OCI-LY1 (cell line): ENCODE results near the gene PTPRA.
A peak's percentile ranks its signal among the peaks of the same experiment; 100 is the strongest.

Source experiments
- H2AFZ ChIP-seq: fragments of 200-600 bp; sonication (generic), shearing (Covaris generic); 2 replicates; pipeline ENCODE4 v1.6.0; 2014; ENCODE audit warnings: antibody characterized with exemption, mild to moderate bottlenecking, low read length
- H3F3A ChIP-seq: fragments of 200-600 bp; sonication (generic), shearing (Covaris generic); 2 replicates; pipeline ENCODE4 v1.6.0; 2014; ENCODE audit warnings: mild to moderate bottlenecking, antibody characterized with exemption, low read length, moderate library complexity; ENCODE audit not compliant: insufficient read depth
- H3K27ac ChIP-seq: fragments of 200-600 bp; sonication (generic); 2 replicates; pipeline ENCODE4 v1.5.1; 2014; ENCODE audit warnings: low read length, mixed run types, mild to moderate bottlenecking, low read depth; ENCODE audit not compliant: poor library complexity, severe bottlenecking
- H3K27me3 ChIP-seq: fragments of 200-600 bp; sonication (generic); 2 replicates; pipeline ENCODE4 v1.6.0; 2014; ENCODE audit warnings: antibody characterized with exemption, mild to moderate bottlenecking, low read length, moderate library complexity; ENCODE audit not compliant: insufficient read depth
- H3K36me3 ChIP-seq: fragments of 200-600 bp; sonication (generic); 2 replicates; pipeline ENCODE4 v1.6.1; 2014; ENCODE audit warnings: mild to moderate bottlenecking, antibody characterized with exemption, low read length, moderate library complexity, mixed read lengths; ENCODE audit not compliant: insufficient read depth
- H3K4me1 ChIP-seq: fragments of 200-600 bp; sonication (generic); 2 replicates; pipeline ENCODE4 v1.5.1; 2014; ENCODE audit warnings: mild to moderate bottlenecking, low read length, moderate library complexity; ENCODE audit not compliant: insufficient read depth, severe bottlenecking
- H3K4me2 ChIP-seq: fragments of 200-600 bp; sonication (generic), shearing (Covaris generic); 2 replicates; pipeline ENCODE4 v1.6.1; 2014; ENCODE audit warnings: low read length
- H3K4me3 ChIP-seq: fragments of 200-600 bp; sonication (generic); 2 replicates; pipeline ENCODE4 v1.5.1; 2014; ENCODE audit warnings: low read length, low read depth, mild to moderate bottlenecking, mixed read lengths; ENCODE audit not compliant: poor library complexity, severe bottlenecking
- H3K79me2 ChIP-seq: fragments of 200-600 bp; shearing (Covaris generic); 2 replicates; pipeline ENCODE4 v1.6.1; 2016; ENCODE audit warnings: mixed run types, low read length, mixed read lengths; ENCODE audit not compliant: insufficient read depth
- H3K9ac ChIP-seq: fragments of 200-600 bp; sonication (generic), shearing (Covaris generic); 2 replicates; pipeline ENCODE4 v1.6.1; 2014; ENCODE audit warnings: mild to moderate bottlenecking, low read length, mixed read lengths
- H3K9me2 ChIP-seq: fragments of 200-600 bp; sonication (generic), shearing (Covaris generic); 2 replicates; pipeline ENCODE4 v1.6.1; 2014; ENCODE audit warnings: low read depth, mild to moderate bottlenecking, low read length, mixed read lengths
- H3K9me3 ChIP-seq: fragments of 200-600 bp; shearing (Covaris generic); 2 replicates; pipeline ENCODE4 v1.6.1; 2014; ENCODE audit warnings: low read length, mixed read lengths
- H4K20me1 ChIP-seq: fragments of 200-600 bp; sonication (generic), shearing (Covaris generic); 2 replicates; pipeline ENCODE4 v1.6.0; 2016; ENCODE audit warnings: mild to moderate bottlenecking, low read length; ENCODE audit not compliant: insufficient read depth
- CTCF ChIP-seq: fragments of 200-600 bp; sonication (generic), shearing (Covaris generic); IDR thresholded peaks from 2 replicates; pipeline ENCODE4 v1.5.1; 2017; ENCODE audit warnings: mild to moderate bottlenecking, antibody characterized with exemption, low read length, moderate library complexity, mixed read lengths
- EZH2 ChIP-seq: fragments of 200-600 bp; sonication (generic), shearing (Covaris generic); IDR thresholded peaks from 2 replicates; pipeline ENCODE4 v1.8.0; 2017; ENCODE audit warnings: borderline replicate concordance, mixed run types, mild to moderate bottlenecking, antibody characterized with exemption, low read length, moderate library complexity, mixed read lengths

Gene PTPRA

GRCh38 chr20:2998728-2999127, 125.4 kb downstream of the PTPRA start:
- Histone ChIP-seq H3K4me2 (no peak overlapping the region), H3K4me1 (no peaks in the 10 kb centered on the region), H3K9ac (no peak overlapping the region), H3K36me3 (peaks cover 19% of the 10 kb centered on the region; the same call in 1 of the 2 replicates), H3F3A (no peaks in the 10 kb centered on the region), H3K27me3 (no peaks in the 10 kb centered on the region), H2AFZ (no peak overlapping the region), H3K9me2 (no peaks in the 10 kb centered on the region), H3K79me2 (no peaks in the 10 kb centered on the region), H3K9me3 (no peaks in the 10 kb centered on the region), H4K20me1 (no peaks in the 10 kb centered on the region), H3K27ac (no peak overlapping the region), H3K4me3 (no peak overlapping the region)
- TF ChIP-seq CTCF (no peak), EZH2 (no peak)

- no peak overlapping the region for H3K4me2 ChIP-seq
- no peak overlapping the region for H2AFZ ChIP-seq
- H3K27me3 ChIP-seq, result no peaks in the 10 kb centered on the region
- no peak overlapping the region for H3K27ac ChIP-seq
- no peaks in the 10 kb centered on the region for H3K79me2 ChIP-seq
- peaks cover 14% of the 10 kb centered on the region; the same call in 1 of the 2 replicates for H3K36me3 ChIP-seq
- no peaks in the 10 kb centered on the region for H3K9me3 ChIP-seq
- H3K4me3 ChIP-seq, result no peak overlapping the region
- H3K9ac ChIP-seq, result no peak overlapping the region
- H3K9me2 ChIP-seq, result no peaks in the 10 kb centered on the region
- H3K4me1 ChIP-seq, result no peaks in the 10 kb centered on the region
- H4K20me1 ChIP-seq, result no peaks in the 10 kb centered on the region
- no peaks in the 10 kb centered on the region for H3F3A ChIP-seq
- peak; percentile 61; the same call in 1 of the 2 replicates for TF ChIP-seq CTCF
- no peak for TF ChIP-seq EZH2
These were observed 127.7 kb downstream of the PTPRA start for GRCh38 chr20:3000852-3001523.

- Histone ChIP-seq H3K9ac (no peak overlapping the region), H3K4me1 (no peaks in the 10 kb centered on the region), H3K79me2 (no peaks in the 10 kb centered on the region), H3K9me2 (no peaks in the 10 kb centered on the region), H3K27me3 (no peaks in the 10 kb centered on the region), H3K36me3 (peaks cover 36% of the 10 kb centered on the region), H2AFZ (no peak overlapping the region), H3K4me2 (no peak overlapping the region), H4K20me1 (no peaks in the 10 kb centered on the region), H3F3A (no peaks in the 10 kb centered on the region), H3K4me3 (no peak overlapping the region), H3K27ac (no peak overlapping the region), H3K9me3 (no peaks in the 10 kb centered on the region)
- TF ChIP-seq EZH2 (no peak), CTCF (no peak)
These were observed 130.1 kb downstream of the PTPRA start for GRCh38 chr20:3003416-3003815.
